GM12878 (cell line): Measurements from ENCODE around the gene ABR. TPM values are rescaled to one million over a fixed set of nuclear protein-coding genes. Genes with fewer than 3 reads are reported as not detected.
A peak's percentile ranks its signal among the peaks of the same experiment; 100 is the strongest.

Source experiments
- DPF2 ChIP-seq: fragments of 450-650 bp; IDR thresholded peaks from 2 replicates; pipeline ENCODE4 v1.6.1; 2017; ENCODE audit warnings: mild to moderate bottlenecking
- MEF2B ChIP-seq: fragments of 450-650 bp; IDR thresholded peaks from 2 replicates; pipeline ENCODE4 v1.6.1; 2018; ENCODE audit warnings: mild to moderate bottlenecking, moderate library complexity; ENCODE audit not compliant: partially characterized antibody, poor library complexity, severe bottlenecking
- NFYA ChIP-seq: IDR thresholded peaks from 2 replicates; pipeline ENCODE4 v1.6.1; 2011; ENCODE audit warnings: low read depth, mild to moderate bottlenecking, low read length, improper control_type of control experiment, borderline replicate concordance
- NFYB ChIP-seq: IDR thresholded peaks from 2 replicates; pipeline ENCODE4 v1.6.1; 2011; ENCODE audit warnings: low read depth, mild to moderate bottlenecking, low read length, improper control_type of control experiment, moderate library complexity; ENCODE audit not compliant: insufficient read depth
- NR2C2 ChIP-seq: IDR thresholded peaks from 2 replicates; pipeline ENCODE4 v1.6.1; 2011; ENCODE audit warnings: borderline replicate concordance, low read depth; ENCODE audit not compliant: control insufficient read depth, insufficient read length
- PAX5 ChIP-seq: IDR thresholded peaks from 2 replicates; pipeline ENCODE4 v1.6.1; 2011; ENCODE audit warnings: low read depth, low read length, borderline replicate concordance
- RUNX3 ChIP-seq: IDR thresholded peaks from 2 replicates; pipeline ENCODE4 v1.6.1; 2012; ENCODE audit warnings: low read length, inconsistent platforms
- SIX5 ChIP-seq: IDR thresholded peaks from 2 replicates; pipeline ENCODE4 v1.6.1; 2011; ENCODE audit warnings: mild to moderate bottlenecking, low read depth, low read length, moderate library complexity; ENCODE audit not compliant: severe bottlenecking
- SP1 ChIP-seq: IDR thresholded peaks from one replicate; pipeline ENCODE4 v1.6.1; 2011; ENCODE audit warnings: low read depth, low read length
- TAF1 ChIP-seq: IDR thresholded peaks from 2 replicates; pipeline ENCODE4 v1.6.1; 2011; ENCODE audit warnings: mild to moderate bottlenecking, low read depth, low read length, borderline replicate concordance
- TCF7 ChIP-seq: IDR thresholded peaks from 2 replicates; pipeline ENCODE4 v1.6.1; 2014; ENCODE audit warnings: antibody characterized with exemption, borderline replicate concordance
- YY1 ChIP-seq: IDR thresholded peaks from 2 replicates; pipeline ENCODE4 v1.6.1; 2011; ENCODE audit warnings: low read depth, mild to moderate bottlenecking, low read length
- polyA plus RNA-seq, 11 experiments: library from polyadenylated mRNA; depleted of rRNA in 4 of 11; unstranded in 6 of 11; stranded (reverse) in 5 of 11; fragments of >200 nt; fragmentation: Nextera tagmentation in 4 of 11; fragmentation: Illumina TruSeq in 1 of 11; extraction: Ambion mirVana in 4 of 11; extraction: Trizol in 1 of 11; gene quantifications; 1 replicate in 1 of 11; 2 replicates in 10 of 11; pipeline versions ENCODE4 v1.2.1 to v1.2.3, GENCODE V29; 2011 to 2016; ENCODE audit warnings: inconsistent platforms in 2 of 11, missing spikeins in 2 of 11, low read depth in 1 of 11
- total RNA-seq, 4 experiments: library from RNA; depleted of rRNA in 3 of 4; stranded (reverse); fragments of >200 nt in 3 of 4; fragmentation: Illumina TruSeq in 1 of 4; extraction: Trizol in 1 of 4; gene quantifications; 2 replicates each; pipeline versions ENCODE4 v1.2.1 to v1.2.3, GENCODE V29; 2013 to 2021
- TF ChIP-seq, protein P1 (sequence below): IDR thresholded peaks from 2 replicates; pipeline ENCODE4 v1.6.1; 2012; ENCODE audit warnings: improper control_type of control experiment, low read depth, low read length; ENCODE audit not compliant: insufficient replicate concordance
- TF ChIP-seq, protein P2 (sequence below): fragments of 450-650 bp; IDR thresholded peaks from 2 replicates; pipeline ENCODE4 v1.6.1; 2016; ENCODE audit warnings: mild to moderate bottlenecking
- TF ChIP-seq, protein P3 (sequence below): IDR thresholded peaks from 2 replicates; pipeline ENCODE4 v1.6.1; 2012; ENCODE audit warnings: low read length, inconsistent platforms
- TF ChIP-seq, protein P4 (sequence below): fragments of 450-650 bp; IDR thresholded peaks from 2 replicates; pipeline ENCODE4 v1.6.1; 2014; ENCODE audit warnings: mild to moderate bottlenecking
- TF ChIP-seq, protein P5 (sequence below): fragments of 450-650 bp; conservative IDR thresholded peaks from 2 replicates; pipeline ENCODE4 v1.6.1; 2017; ENCODE audit warnings: mild to moderate bottlenecking, moderate library complexity
- TF ChIP-seq, protein P6 (sequence below): fragments of 450-650 bp; IDR thresholded peaks from 2 replicates; pipeline ENCODE4 v1.6.1; 2017; ENCODE audit warnings: low read depth, mild to moderate bottlenecking, moderate library complexity

Gene ABR
- total and polyA plus RNA-seq, 10 of the 15 experiments (the other 5 are each of a cell fraction or from before 2014, with no cell fraction given), result 1.4 to 112 (median 30.0) TPM

DNA sequence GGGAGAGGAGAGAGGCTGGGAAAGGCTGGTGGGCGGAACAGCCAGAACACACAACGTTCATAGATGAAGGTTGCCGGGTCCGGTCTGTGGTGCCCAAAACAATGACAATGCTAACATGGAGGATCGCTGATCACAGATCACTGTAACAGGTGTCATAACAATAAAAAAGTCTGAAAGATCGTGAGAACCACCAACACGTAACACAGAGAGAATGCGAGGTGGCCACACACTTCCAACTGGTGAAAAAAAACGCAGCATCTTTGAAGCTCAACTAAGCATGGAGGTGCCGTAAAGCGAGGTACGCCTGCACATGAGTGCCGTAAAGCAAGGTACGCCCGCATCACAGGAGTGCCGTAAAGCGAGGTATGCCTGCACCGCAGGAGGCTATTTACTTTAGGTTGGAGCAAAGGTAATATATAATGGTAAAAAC, 42.3 kb downstream of the ABR start (continued):
- TF ChIP-seq YY1 (0 out of 2 replicates have a peak, but pooled peaks have one; percentile 26), TCF7 (no peak), RUNX3 (no peak), TAF1 (no peak), SP1 (no peak), SIX5 (no peak), PAX5 (no peak), NR2C2 (no peak), NFYB (no peak), MEF2B (no peak), NFYA (no peak), DPF2 (no peak)
- TF ChIP-seq, protein P1, sequence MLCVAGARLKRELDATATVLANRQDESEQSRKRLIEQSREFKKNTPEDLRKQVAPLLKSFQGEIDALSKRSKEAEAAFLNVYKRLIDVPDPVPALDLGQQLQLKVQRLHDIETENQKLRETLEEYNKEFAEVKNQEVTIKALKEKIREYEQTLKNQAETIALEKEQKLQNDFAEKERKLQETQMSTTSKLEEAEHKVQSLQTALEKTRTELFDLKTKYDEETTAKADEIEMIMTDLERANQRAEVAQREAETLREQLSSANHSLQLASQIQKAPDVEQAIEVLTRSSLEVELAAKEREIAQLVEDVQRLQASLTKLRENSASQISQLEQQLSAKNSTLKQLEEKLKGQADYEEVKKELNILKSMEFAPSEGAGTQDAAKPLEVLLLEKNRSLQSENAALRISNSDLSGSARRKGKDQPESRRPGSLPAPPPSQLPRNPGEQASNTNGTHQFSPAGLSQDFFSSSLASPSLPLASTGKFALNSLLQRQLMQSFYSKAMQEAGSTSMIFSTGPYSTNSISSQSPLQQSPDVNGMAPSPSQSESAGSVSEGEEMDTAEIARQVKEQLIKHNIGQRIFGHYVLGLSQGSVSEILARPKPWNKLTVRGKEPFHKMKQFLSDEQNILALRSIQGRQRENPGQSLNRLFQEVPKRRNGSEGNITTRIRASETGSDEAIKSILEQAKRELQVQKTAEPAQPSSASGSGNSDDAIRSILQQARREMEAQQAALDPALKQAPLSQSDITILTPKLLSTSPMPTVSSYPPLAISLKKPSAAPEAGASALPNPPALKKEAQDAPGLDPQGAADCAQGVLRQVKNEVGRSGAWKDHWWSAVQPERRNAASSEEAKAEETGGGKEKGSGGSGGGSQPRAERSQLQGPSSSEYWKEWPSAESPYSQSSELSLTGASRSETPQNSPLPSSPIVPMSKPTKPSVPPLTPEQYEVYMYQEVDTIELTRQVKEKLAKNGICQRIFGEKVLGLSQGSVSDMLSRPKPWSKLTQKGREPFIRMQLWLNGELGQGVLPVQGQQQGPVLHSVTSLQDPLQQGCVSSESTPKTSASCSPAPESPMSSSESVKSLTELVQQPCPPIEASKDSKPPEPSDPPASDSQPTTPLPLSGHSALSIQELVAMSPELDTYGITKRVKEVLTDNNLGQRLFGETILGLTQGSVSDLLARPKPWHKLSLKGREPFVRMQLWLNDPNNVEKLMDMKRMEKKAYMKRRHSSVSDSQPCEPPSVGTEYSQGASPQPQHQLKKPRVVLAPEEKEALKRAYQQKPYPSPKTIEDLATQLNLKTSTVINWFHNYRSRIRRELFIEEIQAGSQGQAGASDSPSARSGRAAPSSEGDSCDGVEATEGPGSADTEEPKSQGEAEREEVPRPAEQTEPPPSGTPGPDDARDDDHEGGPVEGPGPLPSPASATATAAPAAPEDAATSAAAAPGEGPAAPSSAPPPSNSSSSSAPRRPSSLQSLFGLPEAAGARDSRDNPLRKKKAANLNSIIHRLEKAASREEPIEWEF, result no peak
- TF ChIP-seq, protein P2, sequence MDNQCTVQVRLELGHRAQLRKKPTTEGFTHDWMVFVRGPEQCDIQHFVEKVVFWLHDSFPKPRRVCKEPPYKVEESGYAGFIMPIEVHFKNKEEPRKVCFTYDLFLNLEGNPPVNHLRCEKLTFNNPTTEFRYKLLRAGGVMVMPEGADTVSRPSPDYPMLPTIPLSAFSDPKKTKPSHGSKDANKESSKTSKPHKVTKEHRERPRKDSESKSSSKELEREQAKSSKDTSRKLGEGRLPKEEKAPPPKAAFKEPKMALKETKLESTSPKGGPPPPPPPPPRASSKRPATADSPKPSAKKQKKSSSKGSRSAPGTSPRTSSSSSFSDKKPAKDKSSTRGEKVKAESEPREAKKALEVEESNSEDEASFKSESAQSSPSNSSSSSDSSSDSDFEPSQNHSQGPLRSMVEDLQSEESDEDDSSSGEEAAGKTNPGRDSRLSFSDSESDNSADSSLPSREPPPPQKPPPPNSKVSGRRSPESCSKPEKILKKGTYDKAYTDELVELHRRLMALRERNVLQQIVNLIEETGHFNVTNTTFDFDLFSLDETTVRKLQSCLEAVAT, result no peak
- TF ChIP-seq, protein P3, sequence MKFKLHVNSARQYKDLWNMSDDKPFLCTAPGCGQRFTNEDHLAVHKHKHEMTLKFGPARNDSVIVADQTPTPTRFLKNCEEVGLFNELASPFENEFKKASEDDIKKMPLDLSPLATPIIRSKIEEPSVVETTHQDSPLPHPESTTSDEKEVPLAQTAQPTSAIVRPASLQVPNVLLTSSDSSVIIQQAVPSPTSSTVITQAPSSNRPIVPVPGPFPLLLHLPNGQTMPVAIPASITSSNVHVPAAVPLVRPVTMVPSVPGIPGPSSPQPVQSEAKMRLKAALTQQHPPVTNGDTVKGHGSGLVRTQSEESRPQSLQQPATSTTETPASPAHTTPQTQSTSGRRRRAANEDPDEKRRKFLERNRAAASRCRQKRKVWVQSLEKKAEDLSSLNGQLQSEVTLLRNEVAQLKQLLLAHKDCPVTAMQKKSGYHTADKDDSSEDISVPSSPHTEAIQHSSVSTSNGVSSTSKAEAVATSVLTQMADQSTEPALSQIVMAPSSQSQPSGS, result no peak
- TF ChIP-seq, protein P4, sequence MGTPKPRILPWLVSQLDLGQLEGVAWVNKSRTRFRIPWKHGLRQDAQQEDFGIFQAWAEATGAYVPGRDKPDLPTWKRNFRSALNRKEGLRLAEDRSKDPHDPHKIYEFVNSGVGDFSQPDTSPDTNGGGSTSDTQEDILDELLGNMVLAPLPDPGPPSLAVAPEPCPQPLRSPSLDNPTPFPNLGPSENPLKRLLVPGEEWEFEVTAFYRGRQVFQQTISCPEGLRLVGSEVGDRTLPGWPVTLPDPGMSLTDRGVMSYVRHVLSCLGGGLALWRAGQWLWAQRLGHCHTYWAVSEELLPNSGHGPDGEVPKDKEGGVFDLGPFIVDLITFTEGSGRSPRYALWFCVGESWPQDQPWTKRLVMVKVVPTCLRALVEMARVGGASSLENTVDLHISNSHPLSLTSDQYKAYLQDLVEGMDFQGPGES, result no peak
- TF ChIP-seq, protein P5, sequence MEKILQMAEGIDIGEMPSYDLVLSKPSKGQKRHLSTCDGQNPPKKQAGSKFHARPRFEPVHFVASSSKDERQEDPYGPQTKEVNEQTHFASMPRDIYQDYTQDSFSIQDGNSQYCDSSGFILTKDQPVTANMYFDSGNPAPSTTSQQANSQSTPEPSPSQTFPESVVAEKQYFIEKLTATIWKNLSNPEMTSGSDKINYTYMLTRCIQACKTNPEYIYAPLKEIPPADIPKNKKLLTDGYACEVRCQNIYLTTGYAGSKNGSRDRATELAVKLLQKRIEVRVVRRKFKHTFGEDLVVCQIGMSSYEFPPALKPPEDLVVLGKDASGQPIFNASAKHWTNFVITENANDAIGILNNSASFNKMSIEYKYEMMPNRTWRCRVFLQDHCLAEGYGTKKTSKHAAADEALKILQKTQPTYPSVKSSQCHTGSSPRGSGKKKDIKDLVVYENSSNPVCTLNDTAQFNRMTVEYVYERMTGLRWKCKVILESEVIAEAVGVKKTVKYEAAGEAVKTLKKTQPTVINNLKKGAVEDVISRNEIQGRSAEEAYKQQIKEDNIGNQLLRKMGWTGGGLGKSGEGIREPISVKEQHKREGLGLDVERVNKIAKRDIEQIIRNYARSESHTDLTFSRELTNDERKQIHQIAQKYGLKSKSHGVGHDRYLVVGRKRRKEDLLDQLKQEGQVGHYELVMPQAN, result no peak
- TF ChIP-seq, protein P6, sequence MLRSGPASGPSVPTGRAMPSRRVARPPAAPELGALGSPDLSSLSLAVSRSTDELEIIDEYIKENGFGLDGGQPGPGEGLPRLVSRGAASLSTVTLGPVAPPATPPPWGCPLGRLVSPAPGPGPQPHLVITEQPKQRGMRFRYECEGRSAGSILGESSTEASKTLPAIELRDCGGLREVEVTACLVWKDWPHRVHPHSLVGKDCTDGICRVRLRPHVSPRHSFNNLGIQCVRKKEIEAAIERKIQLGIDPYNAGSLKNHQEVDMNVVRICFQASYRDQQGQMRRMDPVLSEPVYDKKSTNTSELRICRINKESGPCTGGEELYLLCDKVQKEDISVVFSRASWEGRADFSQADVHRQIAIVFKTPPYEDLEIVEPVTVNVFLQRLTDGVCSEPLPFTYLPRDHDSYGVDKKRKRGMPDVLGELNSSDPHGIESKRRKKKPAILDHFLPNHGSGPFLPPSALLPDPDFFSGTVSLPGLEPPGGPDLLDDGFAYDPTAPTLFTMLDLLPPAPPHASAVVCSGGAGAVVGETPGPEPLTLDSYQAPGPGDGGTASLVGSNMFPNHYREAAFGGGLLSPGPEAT, result no peak
